OCI-LY1 (cell line): ENCODE data around the gene ROR1.

Source experiments
- H2AFZ ChIP-seq: fragments of 200-600 bp; sonication (generic), shearing (Covaris generic); 2 replicates; pipeline ENCODE4 v1.6.0; 2014; ENCODE audit warnings: antibody characterized with exemption, mild to moderate bottlenecking, low read length
- H3F3A ChIP-seq: fragments of 200-600 bp; sonication (generic), shearing (Covaris generic); 2 replicates; pipeline ENCODE4 v1.6.0; 2014; ENCODE audit warnings: mild to moderate bottlenecking, antibody characterized with exemption, low read length, moderate library complexity; ENCODE audit not compliant: insufficient read depth
- H3K27ac ChIP-seq: fragments of 200-600 bp; sonication (generic); 2 replicates; pipeline ENCODE4 v1.5.1; 2014; ENCODE audit warnings: low read length, mixed run types, mild to moderate bottlenecking, low read depth; ENCODE audit not compliant: poor library complexity, severe bottlenecking
- H3K27me3 ChIP-seq: fragments of 200-600 bp; sonication (generic); 2 replicates; pipeline ENCODE4 v1.6.0; 2014; ENCODE audit warnings: antibody characterized with exemption, mild to moderate bottlenecking, low read length, moderate library complexity; ENCODE audit not compliant: insufficient read depth
- H3K36me3 ChIP-seq: fragments of 200-600 bp; sonication (generic); 2 replicates; pipeline ENCODE4 v1.6.1; 2014; ENCODE audit warnings: mild to moderate bottlenecking, antibody characterized with exemption, low read length, moderate library complexity, mixed read lengths; ENCODE audit not compliant: insufficient read depth
- H3K4me1 ChIP-seq: fragments of 200-600 bp; sonication (generic); 2 replicates; pipeline ENCODE4 v1.5.1; 2014; ENCODE audit warnings: mild to moderate bottlenecking, low read length, moderate library complexity; ENCODE audit not compliant: insufficient read depth, severe bottlenecking
- H3K4me2 ChIP-seq: fragments of 200-600 bp; sonication (generic), shearing (Covaris generic); 2 replicates; pipeline ENCODE4 v1.6.1; 2014; ENCODE audit warnings: low read length
- H3K4me3 ChIP-seq: fragments of 200-600 bp; sonication (generic); 2 replicates; pipeline ENCODE4 v1.5.1; 2014; ENCODE audit warnings: low read length, low read depth, mild to moderate bottlenecking, mixed read lengths; ENCODE audit not compliant: poor library complexity, severe bottlenecking
- H3K79me2 ChIP-seq: fragments of 200-600 bp; shearing (Covaris generic); 2 replicates; pipeline ENCODE4 v1.6.1; 2016; ENCODE audit warnings: mixed run types, low read length, mixed read lengths; ENCODE audit not compliant: insufficient read depth
- H3K9ac ChIP-seq: fragments of 200-600 bp; sonication (generic), shearing (Covaris generic); 2 replicates; pipeline ENCODE4 v1.6.1; 2014; ENCODE audit warnings: mild to moderate bottlenecking, low read length, mixed read lengths
- H3K9me2 ChIP-seq: fragments of 200-600 bp; sonication (generic), shearing (Covaris generic); 2 replicates; pipeline ENCODE4 v1.6.1; 2014; ENCODE audit warnings: low read depth, mild to moderate bottlenecking, low read length, mixed read lengths
- H3K9me3 ChIP-seq: fragments of 200-600 bp; shearing (Covaris generic); 2 replicates; pipeline ENCODE4 v1.6.1; 2014; ENCODE audit warnings: low read length, mixed read lengths
- H4K20me1 ChIP-seq: fragments of 200-600 bp; sonication (generic), shearing (Covaris generic); 2 replicates; pipeline ENCODE4 v1.6.0; 2016; ENCODE audit warnings: mild to moderate bottlenecking, low read length; ENCODE audit not compliant: insufficient read depth
- EZH2 ChIP-seq: fragments of 200-600 bp; sonication (generic), shearing (Covaris generic); IDR thresholded peaks from 2 replicates; pipeline ENCODE4 v1.8.0; 2017; ENCODE audit warnings: borderline replicate concordance, mixed run types, mild to moderate bottlenecking, antibody characterized with exemption, low read length, moderate library complexity, mixed read lengths
- TF ChIP-seq, protein P1 (sequence below): fragments of 200-600 bp; sonication (generic), shearing (Covaris generic); IDR thresholded peaks from 2 replicates; pipeline ENCODE4 v1.5.1; 2017; ENCODE audit warnings: mild to moderate bottlenecking, antibody characterized with exemption, low read length, moderate library complexity, mixed read lengths

ROR1 gene

DNA sequence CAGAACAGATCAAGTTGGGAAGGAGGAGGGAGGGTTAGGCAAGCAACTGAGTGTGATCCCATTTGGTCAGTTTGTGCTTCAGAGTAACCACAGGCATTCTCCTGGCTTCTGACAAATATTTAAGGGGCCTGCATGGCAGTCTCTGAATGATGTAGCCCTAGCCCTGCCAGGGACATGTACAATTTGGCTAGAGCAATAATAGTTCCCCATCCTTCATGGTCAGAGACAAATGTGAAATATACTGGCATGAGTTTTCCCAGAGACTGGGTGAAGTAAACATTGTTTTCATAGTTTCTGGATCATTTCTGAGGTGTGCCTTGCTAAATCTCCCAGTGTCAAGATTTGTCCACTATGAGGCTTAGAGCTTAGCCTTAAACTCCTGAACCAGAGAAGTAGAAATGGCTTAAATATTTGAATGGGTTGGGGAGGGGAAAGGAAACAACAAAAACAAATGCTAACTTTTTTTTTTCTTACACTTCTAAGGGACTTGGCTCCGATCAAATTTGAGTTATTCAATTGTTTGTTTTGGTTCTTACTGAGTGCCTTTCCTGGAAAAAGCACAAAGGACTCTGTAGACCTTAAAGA lies 387.6 kb downstream of the ROR1 start:
- Histone ChIP-seq H4K20me1 (no peaks in the 10 kb centered on the region), H3K27ac (no peak overlapping the region), H2AFZ (no peak overlapping the region), H3K36me3 (no peaks in the 10 kb centered on the region), H3K9me3 (no peaks in the 10 kb centered on the region), H3K27me3 (no peaks in the 10 kb centered on the region), H3K79me2 (no peaks in the 10 kb centered on the region), H3K4me2 (no peak overlapping the region), H3K9ac (no peak overlapping the region), H3K4me3 (no peak overlapping the region), H3F3A (no peaks in the 10 kb centered on the region), H3K9me2 (no peaks in the 10 kb centered on the region), H3K4me1 (no peaks in the 10 kb centered on the region)
- TF ChIP-seq, protein P1, sequence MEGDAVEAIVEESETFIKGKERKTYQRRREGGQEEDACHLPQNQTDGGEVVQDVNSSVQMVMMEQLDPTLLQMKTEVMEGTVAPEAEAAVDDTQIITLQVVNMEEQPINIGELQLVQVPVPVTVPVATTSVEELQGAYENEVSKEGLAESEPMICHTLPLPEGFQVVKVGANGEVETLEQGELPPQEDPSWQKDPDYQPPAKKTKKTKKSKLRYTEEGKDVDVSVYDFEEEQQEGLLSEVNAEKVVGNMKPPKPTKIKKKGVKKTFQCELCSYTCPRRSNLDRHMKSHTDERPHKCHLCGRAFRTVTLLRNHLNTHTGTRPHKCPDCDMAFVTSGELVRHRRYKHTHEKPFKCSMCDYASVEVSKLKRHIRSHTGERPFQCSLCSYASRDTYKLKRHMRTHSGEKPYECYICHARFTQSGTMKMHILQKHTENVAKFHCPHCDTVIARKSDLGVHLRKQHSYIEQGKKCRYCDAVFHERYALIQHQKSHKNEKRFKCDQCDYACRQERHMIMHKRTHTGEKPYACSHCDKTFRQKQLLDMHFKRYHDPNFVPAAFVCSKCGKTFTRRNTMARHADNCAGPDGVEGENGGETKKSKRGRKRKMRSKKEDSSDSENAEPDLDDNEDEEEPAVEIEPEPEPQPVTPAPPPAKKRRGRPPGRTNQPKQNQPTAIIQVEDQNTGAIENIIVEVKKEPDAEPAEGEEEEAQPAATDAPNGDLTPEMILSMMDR = no peak
- no peak for TF ChIP-seq EZH2

DNA sequence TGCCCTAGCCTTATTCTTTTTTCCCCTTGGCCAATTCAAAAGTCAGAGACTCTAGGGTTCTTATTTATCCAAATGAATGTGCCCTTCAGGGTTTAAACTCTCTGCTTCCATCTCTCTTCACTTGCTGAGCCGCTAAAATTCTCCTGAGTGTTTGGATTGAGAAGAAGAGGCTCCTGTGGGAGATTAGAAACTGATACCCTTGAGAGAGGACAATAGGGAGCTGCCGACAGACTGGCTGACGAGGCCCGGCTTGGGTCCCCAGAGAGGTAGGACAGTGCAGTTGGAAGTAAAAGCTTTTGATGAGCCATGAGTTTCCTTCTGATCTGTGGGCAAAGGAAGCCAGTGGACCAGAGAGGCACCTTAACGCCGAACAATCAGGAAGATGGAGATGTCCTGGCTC lies 388.3 kb downstream of the ROR1 start:
- Histone ChIP-seq H2AFZ (no peak overlapping the region), H3K27me3 (no peaks in the 10 kb centered on the region), H3K4me2 (no peak overlapping the region), H3F3A (no peaks in the 10 kb centered on the region), H3K27ac (no peak overlapping the region), H4K20me1 (no peaks in the 10 kb centered on the region), H3K9ac (no peak overlapping the region), H3K36me3 (no peaks in the 10 kb centered on the region), H3K4me1 (no peaks in the 10 kb centered on the region), H3K9me2 (no peaks in the 10 kb centered on the region), H3K4me3 (no peak overlapping the region), H3K79me2 (no peaks in the 10 kb centered on the region), H3K9me3 (no peaks in the 10 kb centered on the region)
- no peak for TF ChIP-seq EZH2
- TF ChIP-seq, protein P1 = no peak

DNA sequence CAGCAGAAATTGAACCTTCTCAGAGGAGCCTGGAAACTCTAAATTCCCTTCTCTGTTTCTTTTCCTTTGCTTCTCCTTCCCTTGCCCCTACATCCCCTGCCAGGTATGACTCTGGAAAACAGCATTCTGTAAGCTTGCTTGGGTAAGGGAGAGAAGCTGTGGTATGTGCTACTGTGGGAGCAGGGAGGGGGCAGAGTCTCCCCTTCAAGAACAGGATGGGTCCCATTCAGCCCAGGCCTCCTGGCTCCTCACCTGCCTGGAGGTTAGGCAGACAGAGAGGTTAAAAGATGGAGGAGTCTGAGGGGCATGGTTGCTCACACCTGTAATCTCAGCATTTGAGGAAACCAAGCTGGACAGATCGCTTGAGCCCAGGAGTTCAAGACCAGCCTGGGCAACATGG lies 389.0 kb downstream of the ROR1 start:
- H3K27me3 ChIP-seq = no peaks in the 10 kb centered on the region
- no peak overlapping the region for H2AFZ ChIP-seq
- no peak overlapping the region for H3K4me2 ChIP-seq
- no peaks in the 10 kb centered on the region for H3F3A ChIP-seq
- no peaks in the 10 kb centered on the region for H4K20me1 ChIP-seq
- no peaks in the 10 kb centered on the region for H3K79me2 ChIP-seq
- no peaks in the 10 kb centered on the region for H3K4me1 ChIP-seq
- no peak overlapping the region for H3K27ac ChIP-seq
- no peak overlapping the region for H3K4me3 ChIP-seq
- no peaks in the 10 kb centered on the region for H3K36me3 ChIP-seq
- no peak overlapping the region for H3K9ac ChIP-seq
- no peak for TF ChIP-seq EZH2
- TF ChIP-seq, protein P1 = no peak
- H3K9me2 ChIP-seq = no peaks in the 10 kb centered on the region
- H3K9me3 ChIP-seq = no peaks in the 10 kb centered on the region
